ENCODE data around the gene ARFRP1. TPM values are rescaled to one million over a fixed set of nuclear protein-coding genes. Genes with fewer than 3 reads are reported as not detected.

Gene ARFRP1
- total and polyA plus RNA-seq, 2 donors (not counting 1 experiment from before 2014, with no cell fraction given) = 41.0 to 75.5 TPM

- Mint-ChIP-seq H3K9me3 (ENCODE audit: insufficient read depth) (no peaks in the 10 kb centered on the region), H3K27ac (no peak within 1 kb of the TSS), H3K4me1 (peaks cover 18% of the 10 kb centered on the region), H3K4me3 (peak within 1 kb of the TSS; percentile 75), H3K27me3 (no peaks in the 10 kb centered on the region)
- Histone ChIP-seq H3K4me3 (ENCODE audit: control extremely low read depth in 1 of 5, extremely low read depth in 1 of 5, insufficient read depth in 1 of 5, low read depth in 2 of 5, low read length in 4 of 5) (peak within 1 kb of the TSS in 4 of 5 experiments; percentile 28 to 59 (median 48)), H3K4me1 (ENCODE audit: control insufficient read depth in 2 of 2, insufficient read depth in 2 of 2, low read length in 2 of 2) (peaks cover 23 to 38% of the 10 kb centered on the region in 2 donors), H3K27me3 (replicated peaks in 1 of 4; ENCODE audit: control extremely low read depth in 1 of 4, control insufficient read depth in 3 of 4, insufficient read depth in 4 of 4, low read length in 3 of 4) (peaks cover 0 to 31% (median 11%) of the 10 kb centered on the region in 4 experiments), H3K27ac (ENCODE audit: low read length in 2 of 2) (no peak within 1 kb of the TSS), H2AFZ (ENCODE audit: insufficient read depth, low read depth, low read length, poor library complexity, severe bottlenecking) (peak within 1 kb of the TSS; percentile 73), H3K79me2 (ENCODE audit: control insufficient read depth, insufficient read depth, low read length) (no peaks in the 10 kb centered on the region), H3K9ac (ENCODE audit: low read length) (peak within 1 kb of the TSS; percentile 56), H3K9me3 (ENCODE audit: control extremely low read depth in 1 of 3, control insufficient read depth in 2 of 3, insufficient read depth in 1 of 3, low read length in 2 of 3) (peaks cover 0 to 4% (median 0%) of the 10 kb centered on the region in 3 donors), H3K36me3 (replicated peaks in 1 of 2; ENCODE audit: control extremely low read depth in 1 of 2, control insufficient read depth in 1 of 2, extremely low read depth in 1 of 2, insufficient read depth in 2 of 2, low read length in 1 of 2) (no peaks in the 10 kb centered on the region), H4K20me1 (ENCODE audit: control insufficient read depth, insufficient read depth, low read length, poor library complexity, severe bottlenecking) (no peaks in the 10 kb centered on the region), H3K4me2 (replicated peaks; ENCODE audit: low read depth, low read length, poor library complexity, severe bottlenecking) (peak within 1 kb of the TSS; percentile 92)
- DNase-seq = peak; percentile 77
- TF ChIP-seq CTCF (IDR thresholded peaks at IDR 0.05) (no peak), EZH2 (IDR thresholded peaks at IDR 0.05; ENCODE audit: borderline replicate concordance, insufficient read depth, low read depth, low read length, poor library complexity, severe bottlenecking) (no peak)
- ATAC-seq (ENCODE audit: low read depth) = peak; percentile 46
- POLR2A ChIA-PET = interaction anchor here (0.7 kb wide), 3 partner anchors 11 to 114 kb away, joined by 3 to 5 read pairs (median 3); partner anchors contain the start of gene GMEB2
- WGBS (ENCODE audit: insufficient coverage) = under 1% methylated on average over 46 of the region's 73 CpGs
- intact Hi-C loops (cut with micrococcal nuclease) = no loop called here
- CTCF ChIA-PET = interaction anchor here (0.7 kb wide), 1 partner anchor 11 kb away, joined by 5 read pairs; no protein-coding TSS in a partner anchor
These were observed 54.5 kb downstream of the ARFRP1 start, which contains the start of gene STMN3 for GRCh38 chr20:63653041-63653973. STMN3 (minus strand) TSS chr20:63653424; CDS start chr20:63653345, 79 bp downstream.
